Measurements from ENCODE around the gene SLC15A3.
"Not testable (repeated sequence)": the region's sequence is repeated elsewhere in the genome, so short reads cannot be mapped to it uniquely, and the experiment has no call there.

SLC15A3 gene

DNA sequence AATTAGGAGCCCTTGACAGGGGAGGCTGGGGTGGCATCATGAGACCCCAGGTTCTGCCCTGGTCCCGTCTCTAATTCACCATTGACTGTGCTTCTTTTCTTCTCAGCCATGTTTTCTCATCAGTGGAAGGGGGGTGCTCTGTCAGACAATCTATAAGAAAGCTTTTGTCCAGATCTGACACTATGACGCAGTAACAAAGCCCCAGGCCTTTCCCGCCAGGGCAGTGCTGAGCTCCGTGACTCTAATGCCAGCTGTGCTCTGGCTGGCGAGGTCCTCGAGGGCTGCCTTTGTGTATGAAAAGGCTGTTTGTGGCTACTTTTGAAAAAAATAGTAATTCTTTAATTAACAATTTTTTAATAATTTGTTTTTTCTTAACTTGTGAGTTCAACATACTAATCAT is 22.8 kb upstream of the SLC15A3 start:
- no peaks in the 10 kb centered on the region for H3K36me3 ChIP-seq (replicated peaks)
- DNase-seq, result no peak
- H3K4me3 ChIP-seq (ENCODE audit: low read depth, low read length), result no peak overlapping the region
- no peaks in the 10 kb centered on the region for H3K27me3 ChIP-seq (replicated peaks)
- TF ChIP-seq, protein P1, sequence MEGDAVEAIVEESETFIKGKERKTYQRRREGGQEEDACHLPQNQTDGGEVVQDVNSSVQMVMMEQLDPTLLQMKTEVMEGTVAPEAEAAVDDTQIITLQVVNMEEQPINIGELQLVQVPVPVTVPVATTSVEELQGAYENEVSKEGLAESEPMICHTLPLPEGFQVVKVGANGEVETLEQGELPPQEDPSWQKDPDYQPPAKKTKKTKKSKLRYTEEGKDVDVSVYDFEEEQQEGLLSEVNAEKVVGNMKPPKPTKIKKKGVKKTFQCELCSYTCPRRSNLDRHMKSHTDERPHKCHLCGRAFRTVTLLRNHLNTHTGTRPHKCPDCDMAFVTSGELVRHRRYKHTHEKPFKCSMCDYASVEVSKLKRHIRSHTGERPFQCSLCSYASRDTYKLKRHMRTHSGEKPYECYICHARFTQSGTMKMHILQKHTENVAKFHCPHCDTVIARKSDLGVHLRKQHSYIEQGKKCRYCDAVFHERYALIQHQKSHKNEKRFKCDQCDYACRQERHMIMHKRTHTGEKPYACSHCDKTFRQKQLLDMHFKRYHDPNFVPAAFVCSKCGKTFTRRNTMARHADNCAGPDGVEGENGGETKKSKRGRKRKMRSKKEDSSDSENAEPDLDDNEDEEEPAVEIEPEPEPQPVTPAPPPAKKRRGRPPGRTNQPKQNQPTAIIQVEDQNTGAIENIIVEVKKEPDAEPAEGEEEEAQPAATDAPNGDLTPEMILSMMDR (IDR thresholded peaks at IDR 0.05; ENCODE audit: low read depth, low read length, missing control alignments), result no peak
- no peak overlapping the region for H3K27ac ChIP-seq
- in situ Hi-C loops (cut with HindIII; ENCODE audit: low pct_ligation_motif_present, low sequenced_read_pairs), result no loop called here

DNA sequence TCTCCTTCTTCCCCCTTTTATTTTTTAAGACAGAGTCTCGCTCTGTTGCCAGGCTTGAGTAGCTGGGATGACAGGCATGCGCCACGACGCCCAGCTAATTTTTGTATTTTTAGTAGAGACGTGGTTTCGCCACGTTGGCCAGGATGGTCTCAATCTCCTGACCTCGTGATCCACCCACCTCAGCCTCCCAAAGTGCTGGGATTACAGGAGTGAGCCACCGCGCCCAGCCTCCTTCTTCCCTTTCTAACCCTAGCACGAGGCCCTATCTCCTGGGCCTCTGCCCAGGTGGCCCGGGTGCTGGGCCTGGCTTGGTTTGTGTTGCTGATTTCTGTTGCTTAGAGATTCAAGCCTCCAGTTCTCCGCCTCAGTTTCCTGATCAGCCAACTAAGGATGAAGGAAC is 22.3 kb upstream of the SLC15A3 start:
- H3K27ac ChIP-seq; DNase-seq; H3K36me3 ChIP-seq (replicated peaks); H3K4me3 ChIP-seq (ENCODE audit: low read depth, low read length); H3K27me3 ChIP-seq (replicated peaks); in situ Hi-C loops (cut with HindIII; ENCODE audit: low pct_ligation_motif_present, low sequenced_read_pairs): not testable (repeated sequence)

DNA sequence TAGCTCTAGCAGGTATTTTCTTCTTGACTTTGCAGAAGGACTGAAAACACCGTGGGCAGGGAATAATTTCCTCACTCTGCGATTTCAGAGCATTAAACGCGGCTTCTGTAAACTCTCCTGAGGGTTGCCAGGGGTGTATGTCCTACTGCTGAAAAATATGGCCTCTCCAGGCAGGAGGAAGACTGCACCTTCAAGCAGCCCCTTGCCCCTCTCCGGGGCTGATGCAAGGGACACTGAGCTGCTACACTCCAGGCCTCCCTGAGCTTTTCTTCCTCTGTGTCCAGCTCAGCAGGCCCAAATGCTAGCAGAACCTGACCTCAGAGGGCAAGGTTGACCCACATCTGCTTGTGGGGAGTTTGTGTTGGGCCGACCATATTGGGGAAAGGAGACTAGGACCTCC is 21.7 kb upstream of the SLC15A3 start:
- no peaks in the 10 kb centered on the region for H3K36me3 ChIP-seq (replicated peaks)
- H3K4me3 ChIP-seq (ENCODE audit: low read depth, low read length), result no peak overlapping the region
- DNase-seq, result no peak
- in situ Hi-C loops (cut with HindIII; ENCODE audit: low pct_ligation_motif_present, low sequenced_read_pairs), result no loop called here
- TF ChIP-seq, protein P1 (IDR thresholded peaks at IDR 0.05; ENCODE audit: low read depth, low read length, missing control alignments), result no peak
- no peak overlapping the region for H3K27ac ChIP-seq
- no peaks in the 10 kb centered on the region for H3K27me3 ChIP-seq (replicated peaks)

DNA sequence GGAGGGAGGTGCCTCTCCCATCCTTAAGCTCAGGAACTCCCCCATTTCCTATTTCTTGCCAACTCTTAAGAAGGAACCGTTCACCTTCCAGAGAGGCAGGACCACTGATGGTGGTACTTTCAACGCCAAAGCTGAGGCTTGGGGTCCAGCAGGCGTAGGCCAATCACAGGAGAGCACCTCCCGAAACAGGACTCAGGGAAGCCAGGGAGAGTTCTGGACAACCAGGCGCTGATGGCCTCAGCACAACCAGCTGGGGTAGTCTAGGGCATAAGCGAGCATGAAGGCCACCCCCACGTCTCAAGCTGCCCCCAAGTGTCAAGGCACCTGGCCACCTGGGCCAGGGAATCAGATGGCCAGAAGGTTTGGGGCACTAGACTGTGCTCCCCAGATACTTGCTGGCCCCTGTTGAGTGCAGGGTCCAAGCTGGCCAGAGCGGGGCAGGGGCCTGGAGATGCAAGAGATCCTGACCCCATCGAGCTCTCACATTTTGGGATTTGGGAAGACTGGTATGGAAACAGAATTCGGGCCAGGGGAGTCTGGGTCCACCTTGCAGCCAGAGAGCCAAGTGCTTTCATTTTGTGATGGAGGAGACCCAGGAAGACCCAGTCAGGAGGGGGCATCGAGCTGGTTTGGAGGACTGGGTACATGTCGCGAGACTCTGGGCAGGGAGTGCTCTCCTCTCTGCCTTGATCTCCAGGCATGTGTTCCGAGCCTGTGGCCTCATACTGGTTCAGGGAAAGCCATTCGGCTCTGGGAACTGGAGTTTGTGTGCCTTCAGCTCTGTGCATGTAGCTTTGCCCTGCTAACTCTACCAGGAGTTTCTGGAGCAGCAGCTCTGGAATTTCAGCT is 20.4 kb upstream of the SLC15A3 start:
- DNase-seq, result no peak
- Histone ChIP-seq H3K27ac (no peak overlapping the region), H3K4me3 (ENCODE audit: low read depth, low read length) (no peak overlapping the region), H3K36me3 (replicated peaks) (no peaks in the 10 kb centered on the region), H3K27me3 (replicated peaks) (no peaks in the 10 kb centered on the region)
- in situ Hi-C loops (cut with HindIII; ENCODE audit: low pct_ligation_motif_present, low sequenced_read_pairs), result no loop called here
- TF ChIP-seq, protein P1 (IDR thresholded peaks at IDR 0.05; ENCODE audit: low read depth, low read length, missing control alignments), result no peak

DNA sequence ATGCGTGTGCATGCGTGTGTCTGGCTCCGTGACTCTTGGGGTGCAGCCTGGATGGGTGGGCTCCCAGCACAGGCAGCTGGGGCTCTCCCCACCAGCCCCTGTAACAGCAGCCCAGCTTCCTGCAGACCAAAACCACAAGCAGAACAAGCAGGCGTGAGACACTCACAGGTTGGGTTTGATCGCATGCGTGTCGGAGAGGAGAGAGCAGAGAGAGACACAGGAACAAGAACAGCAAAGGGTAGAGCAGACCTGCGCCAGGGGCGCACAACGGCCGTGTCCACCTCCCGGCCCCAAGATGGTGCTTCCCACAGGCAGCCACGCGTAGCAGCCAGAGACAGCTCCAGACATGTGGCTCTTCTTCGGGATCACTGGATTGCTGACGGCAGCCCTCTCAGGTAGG is 19.5 kb upstream of the SLC15A3 start, which contains the start of gene CD6:
TSS of gene CD6 (plus strand) at position 161 of the 400 bp plus-strand sequence. CDS start at position 347, 186 bp downstream.
- no peaks in the 10 kb centered on the region for H3K36me3 ChIP-seq (replicated peaks)
- H3K27me3 ChIP-seq (replicated peaks), result no peaks in the 10 kb centered on the region
- in situ Hi-C loops (cut with HindIII; ENCODE audit: low pct_ligation_motif_present, low sequenced_read_pairs), result no loop called here
- H3K4me3 ChIP-seq (ENCODE audit: low read depth, low read length), result no peak within 1 kb of the TSS
- no peak for DNase-seq
- H3K27ac ChIP-seq, result no peak within 1 kb of the TSS
- TF ChIP-seq, protein P1 (IDR thresholded peaks at IDR 0.05; ENCODE audit: low read depth, low read length, missing control alignments), result no peak

DNA sequence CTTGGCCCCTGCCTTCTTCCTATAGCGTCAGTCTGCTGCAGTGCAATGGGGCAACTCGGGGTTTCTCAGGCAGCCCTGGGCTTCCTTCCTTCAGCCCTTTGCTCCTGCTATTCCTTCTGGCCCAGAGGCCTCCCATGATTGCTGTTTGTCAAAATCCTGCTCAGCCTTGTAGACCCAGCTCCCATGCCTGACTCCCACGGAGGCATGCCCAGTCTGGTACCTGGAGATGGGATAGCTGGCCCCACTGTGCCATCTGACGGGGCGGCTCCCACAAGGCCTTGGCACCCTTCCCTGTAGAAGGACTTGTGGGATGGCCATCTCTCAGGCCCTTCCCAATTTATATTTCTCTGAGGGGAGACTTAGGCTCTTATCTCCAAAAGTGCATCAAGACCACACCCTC is 18.9 kb upstream of the SLC15A3 start:
- H3K4me3 ChIP-seq (ENCODE audit: low read depth, low read length), result no peak overlapping the region
- in situ Hi-C loops (cut with HindIII; ENCODE audit: low pct_ligation_motif_present, low sequenced_read_pairs), result no loop called here
- no peak for DNase-seq
- no peaks in the 10 kb centered on the region for H3K36me3 ChIP-seq (replicated peaks)
- TF ChIP-seq, protein P1 (IDR thresholded peaks at IDR 0.05; ENCODE audit: low read depth, low read length, missing control alignments), result no peak
- H3K27ac ChIP-seq, result no peak overlapping the region
- H3K27me3 ChIP-seq (replicated peaks), result no peaks in the 10 kb centered on the region

Data from brain microvascular endothelial cell (primary cell).